Neural cell (in vitro differentiated cells): ENCODE results near the gene MOB3B. TPM values are rescaled to one million over a fixed set of nuclear protein-coding genes. Genes with fewer than 3 reads are reported as not detected.

ENCODE experiments used
- H2AFZ ChIP-seq: fragments of 200-600, 300-800 bp; sonication (generic), shearing (Covaris generic); 2 replicates; pipeline ENCODE4 v1.6.0; 2014; ENCODE audit warnings: low read depth, mild to moderate bottlenecking, antibody characterized with exemption, low read length, moderate library complexity
- H3F3A ChIP-seq: fragments of 200-600 bp; shearing (Covaris generic); 2 replicates; pipeline ENCODE4 v1.6.1; 2016; ENCODE audit warnings: mild to moderate bottlenecking, moderate library complexity, mixed read lengths, antibody characterized with exemption, low read length; ENCODE audit not compliant: insufficient read depth, poor library complexity, severe bottlenecking
- H3K27ac ChIP-seq: fragments of 200-600, 300-800 bp; sonication (generic), shearing (Covaris generic); 2 replicates; pipeline ENCODE4 v1.5.1; 2014; ENCODE audit warnings: mild to moderate bottlenecking, low read length, moderate library complexity
- H3K27me3 ChIP-seq: fragments of 300-800, 200-600 bp; sonication (generic), shearing (Covaris generic); 2 replicates; pipeline ENCODE4 v1.6.0; 2014; ENCODE audit warnings: mild to moderate bottlenecking, low read depth, low read length, moderate library complexity; ENCODE audit not compliant: insufficient read depth
- H3K36me3 ChIP-seq: fragments of 300-800, 200-600 bp; sonication (generic), shearing (Covaris generic); 2 replicates; pipeline ENCODE4 v1.5.1; 2014; ENCODE audit warnings: mild to moderate bottlenecking, antibody characterized with exemption, low read length, moderate library complexity; ENCODE audit not compliant: insufficient read depth
- H3K4me2 ChIP-seq: fragments of 300-800, 200-600 bp; sonication (generic), shearing (Covaris generic); 2 replicates; pipeline ENCODE4 v1.6.0; 2014; ENCODE audit warnings: mild to moderate bottlenecking, low read length
- H3K4me3 ChIP-seq: fragments of 300-800, 200-600 bp; sonication (generic), shearing (Covaris generic); 2 replicates; pipeline ENCODE4 v1.5.1; 2014; ENCODE audit warnings: mild to moderate bottlenecking, low read length, moderate library complexity
- H3K79me2 ChIP-seq: fragments of 200-600 bp; shearing (Covaris generic); replicated peaks from 2 replicates; pipeline ENCODE4 v1.6.0; 2014; ENCODE audit warnings: mild to moderate bottlenecking, low read length, moderate library complexity; ENCODE audit not compliant: insufficient read depth
- H3K9ac ChIP-seq: fragments of 300-800, 200-600 bp; sonication (generic), shearing (Covaris generic); 2 replicates; pipeline ENCODE4 v1.6.1; 2016; ENCODE audit warnings: mild to moderate bottlenecking, low read length, mixed read lengths
- H3K9me2 ChIP-seq: fragments of 200-600 bp; shearing (Covaris generic); 2 replicates; pipeline ENCODE4 v1.6.1; 2016; ENCODE audit warnings: mild to moderate bottlenecking, low read length, mixed read lengths; ENCODE audit not compliant: insufficient read depth
- H3K9me3 ChIP-seq: fragments of 200-600, 300-800 bp; sonication (generic), shearing (Covaris generic); 2 replicates; pipeline ENCODE4 v1.6.1; 2016; ENCODE audit warnings: mild to moderate bottlenecking, mixed run types, low read length, moderate library complexity, mixed read lengths
- H4K20me1 ChIP-seq: fragments of 200-600 bp; shearing (Covaris generic); 2 replicates; pipeline ENCODE4 v1.6.1; 2016; ENCODE audit warnings: mild to moderate bottlenecking, mixed run types; ENCODE audit not compliant: insufficient read depth
- EP300 ChIP-seq: fragments of 450-650 bp; conservative IDR thresholded peaks from 2 replicates; pipeline ENCODE4 v1.6.1; 2014; ENCODE audit warnings: antibody characterized with exemption, mild to moderate bottlenecking, moderate library complexity; ENCODE audit not compliant: poor library complexity, severe bottlenecking
- EZH2 ChIP-seq: fragments of 200-600, 300-800 bp; shearing (Covaris generic), sonication (generic); IDR thresholded peaks from 2 replicates; pipeline ENCODE4 v1.6.1; 2014; ENCODE audit warnings: antibody characterized with exemption, low read length, borderline replicate concordance, mild to moderate bottlenecking; ENCODE audit not compliant: insufficient read depth, poor library complexity, severe bottlenecking
- MXI1 ChIP-seq: fragments of 450-650 bp; conservative IDR thresholded peaks from 2 replicates; pipeline ENCODE4 v1.6.1; 2014; ENCODE audit warnings: antibody characterized with exemption, mild to moderate bottlenecking; ENCODE audit not compliant: poor library complexity, severe bottlenecking
- POLR2AphosphoS5 ChIP-seq: IDR thresholded peaks from 2 replicates; pipeline ENCODE4 v1.6.1; 2012
- RAD21 ChIP-seq: fragments of 450-650 bp; conservative IDR thresholded peaks from 2 replicates; pipeline ENCODE4 v1.6.1; 2014; ENCODE audit warnings: antibody characterized with exemption, mild to moderate bottlenecking, moderate library complexity
- SMC3 ChIP-seq: fragments of 450-650 bp; conservative IDR thresholded peaks from 2 replicates; pipeline ENCODE4 v1.6.1; 2014; ENCODE audit warnings: antibody characterized with exemption, mild to moderate bottlenecking, moderate library complexity; ENCODE audit not compliant: poor library complexity
- TAF1 ChIP-seq: IDR thresholded peaks from 2 replicates; pipeline ENCODE4 v1.6.1; 2012; ENCODE audit warnings: low read depth
- polyA plus RNA-seq: library from polyadenylated mRNA; depleted of rRNA; stranded (reverse); fragments of >200 nt; gene quantifications from 2 replicates; pipeline ENCODE4 v1.2.3, GENCODE V29; 2014
- TF ChIP-seq, protein P1 (sequence below): IDR thresholded peaks from 2 replicates; pipeline ENCODE4 v1.6.1; 2012; ENCODE audit warnings: borderline replicate concordance
- TF ChIP-seq, protein P2 (sequence below): fragments of 450-650 bp; IDR thresholded peaks from 2 replicates; pipeline ENCODE4 v1.5.1; 2014; ENCODE audit warnings: antibody characterized with exemption, mild to moderate bottlenecking, moderate library complexity; ENCODE audit not compliant: poor library complexity, severe bottlenecking

Gene MOB3B
- polyA plus RNA-seq, 1 donor from 2014 or later = 1.8 TPM

DNA sequence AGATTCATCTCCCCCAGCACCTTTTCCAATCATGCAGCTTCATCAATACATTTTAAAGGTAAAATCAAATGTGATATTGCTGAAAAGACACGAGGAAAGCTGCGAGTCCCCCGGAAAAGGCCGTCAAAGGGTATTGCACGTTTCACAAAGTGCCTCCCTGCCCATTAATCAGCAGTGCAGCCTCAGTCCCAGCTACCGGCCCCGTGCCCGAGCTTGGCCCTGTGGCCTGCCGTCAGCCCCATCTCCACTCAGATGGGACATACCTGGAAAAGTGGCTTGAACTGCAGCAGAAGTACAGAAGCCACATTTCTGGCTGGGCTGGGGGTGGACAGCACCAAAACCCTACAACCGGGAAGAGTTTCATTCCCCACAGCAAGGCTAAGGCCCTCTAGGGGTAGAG is 192.8 kb downstream of the MOB3B start (continued):
- TF ChIP-seq, protein P1, sequence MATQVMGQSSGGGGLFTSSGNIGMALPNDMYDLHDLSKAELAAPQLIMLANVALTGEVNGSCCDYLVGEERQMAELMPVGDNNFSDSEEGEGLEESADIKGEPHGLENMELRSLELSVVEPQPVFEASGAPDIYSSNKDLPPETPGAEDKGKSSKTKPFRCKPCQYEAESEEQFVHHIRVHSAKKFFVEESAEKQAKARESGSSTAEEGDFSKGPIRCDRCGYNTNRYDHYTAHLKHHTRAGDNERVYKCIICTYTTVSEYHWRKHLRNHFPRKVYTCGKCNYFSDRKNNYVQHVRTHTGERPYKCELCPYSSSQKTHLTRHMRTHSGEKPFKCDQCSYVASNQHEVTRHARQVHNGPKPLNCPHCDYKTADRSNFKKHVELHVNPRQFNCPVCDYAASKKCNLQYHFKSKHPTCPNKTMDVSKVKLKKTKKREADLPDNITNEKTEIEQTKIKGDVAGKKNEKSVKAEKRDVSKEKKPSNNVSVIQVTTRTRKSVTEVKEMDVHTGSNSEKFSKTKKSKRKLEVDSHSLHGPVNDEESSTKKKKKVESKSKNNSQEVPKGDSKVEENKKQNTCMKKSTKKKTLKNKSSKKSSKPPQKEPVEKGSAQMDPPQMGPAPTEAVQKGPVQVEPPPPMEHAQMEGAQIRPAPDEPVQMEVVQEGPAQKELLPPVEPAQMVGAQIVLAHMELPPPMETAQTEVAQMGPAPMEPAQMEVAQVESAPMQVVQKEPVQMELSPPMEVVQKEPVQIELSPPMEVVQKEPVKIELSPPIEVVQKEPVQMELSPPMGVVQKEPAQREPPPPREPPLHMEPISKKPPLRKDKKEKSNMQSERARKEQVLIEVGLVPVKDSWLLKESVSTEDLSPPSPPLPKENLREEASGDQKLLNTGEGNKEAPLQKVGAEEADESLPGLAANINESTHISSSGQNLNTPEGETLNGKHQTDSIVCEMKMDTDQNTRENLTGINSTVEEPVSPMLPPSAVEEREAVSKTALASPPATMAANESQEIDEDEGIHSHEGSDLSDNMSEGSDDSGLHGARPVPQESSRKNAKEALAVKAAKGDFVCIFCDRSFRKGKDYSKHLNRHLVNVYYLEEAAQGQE = no peak
- TF ChIP-seq POLR2AphosphoS5 = no peak

DNA sequence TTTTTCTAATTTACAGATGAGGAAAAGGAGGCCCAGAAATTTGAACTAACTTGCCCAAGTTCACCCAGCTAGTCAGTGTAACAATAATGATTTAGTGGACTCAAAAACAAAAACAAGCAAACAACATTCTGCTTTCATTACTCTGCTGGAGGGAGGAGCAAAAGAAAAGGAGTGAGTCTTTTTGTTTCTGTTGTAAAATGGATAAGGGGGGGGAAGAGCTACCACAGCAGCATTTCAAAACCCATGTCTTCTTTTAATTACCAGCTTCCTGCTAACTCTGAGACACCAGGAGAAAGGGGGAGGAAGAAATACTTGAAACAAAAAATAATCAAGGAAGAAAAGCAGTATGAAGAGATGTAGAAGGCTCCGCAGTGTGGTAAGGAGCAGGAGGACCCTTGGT is 193.5 kb downstream of the MOB3B start:
- Histone ChIP-seq H3K4me2 (no peak overlapping the region), H3K9me3 (no peaks in the 10 kb centered on the region), H2AFZ (no peak overlapping the region), H3K9me2 (no peaks in the 10 kb centered on the region), H3K79me2 (no peaks in the 10 kb centered on the region), H3K27me3 (no peaks in the 10 kb centered on the region), H3K36me3 (no peaks in the 10 kb centered on the region), H4K20me1 (no peaks in the 10 kb centered on the region), H3K27ac (no peak overlapping the region), H3F3A (no peaks in the 10 kb centered on the region), H3K4me3 (no peak overlapping the region), H3K9ac (no peak overlapping the region)
- TF ChIP-seq RAD21 (no peak), SMC3 (no peak), MXI1 (no peak), POLR2AphosphoS5 (no peak), EZH2 (no peak), TAF1 (no peak), EP300 (no peak)
- TF ChIP-seq, protein P2, sequence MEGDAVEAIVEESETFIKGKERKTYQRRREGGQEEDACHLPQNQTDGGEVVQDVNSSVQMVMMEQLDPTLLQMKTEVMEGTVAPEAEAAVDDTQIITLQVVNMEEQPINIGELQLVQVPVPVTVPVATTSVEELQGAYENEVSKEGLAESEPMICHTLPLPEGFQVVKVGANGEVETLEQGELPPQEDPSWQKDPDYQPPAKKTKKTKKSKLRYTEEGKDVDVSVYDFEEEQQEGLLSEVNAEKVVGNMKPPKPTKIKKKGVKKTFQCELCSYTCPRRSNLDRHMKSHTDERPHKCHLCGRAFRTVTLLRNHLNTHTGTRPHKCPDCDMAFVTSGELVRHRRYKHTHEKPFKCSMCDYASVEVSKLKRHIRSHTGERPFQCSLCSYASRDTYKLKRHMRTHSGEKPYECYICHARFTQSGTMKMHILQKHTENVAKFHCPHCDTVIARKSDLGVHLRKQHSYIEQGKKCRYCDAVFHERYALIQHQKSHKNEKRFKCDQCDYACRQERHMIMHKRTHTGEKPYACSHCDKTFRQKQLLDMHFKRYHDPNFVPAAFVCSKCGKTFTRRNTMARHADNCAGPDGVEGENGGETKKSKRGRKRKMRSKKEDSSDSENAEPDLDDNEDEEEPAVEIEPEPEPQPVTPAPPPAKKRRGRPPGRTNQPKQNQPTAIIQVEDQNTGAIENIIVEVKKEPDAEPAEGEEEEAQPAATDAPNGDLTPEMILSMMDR = no peak
- TF ChIP-seq, protein P1 = no peak
